DMS53 treated with DMSO at 0.1 percent for 48 hours (cell line): ENCODE data around the gene C21orf58.

Experiments used
- DNase-seq: peaks from one replicate; lab custom pipeline; 2025; ENCODE audit not compliant: unreplicated experiment; lab: John Stamatoyannopoulos, UW

The C21orf58 gene

DNA sequence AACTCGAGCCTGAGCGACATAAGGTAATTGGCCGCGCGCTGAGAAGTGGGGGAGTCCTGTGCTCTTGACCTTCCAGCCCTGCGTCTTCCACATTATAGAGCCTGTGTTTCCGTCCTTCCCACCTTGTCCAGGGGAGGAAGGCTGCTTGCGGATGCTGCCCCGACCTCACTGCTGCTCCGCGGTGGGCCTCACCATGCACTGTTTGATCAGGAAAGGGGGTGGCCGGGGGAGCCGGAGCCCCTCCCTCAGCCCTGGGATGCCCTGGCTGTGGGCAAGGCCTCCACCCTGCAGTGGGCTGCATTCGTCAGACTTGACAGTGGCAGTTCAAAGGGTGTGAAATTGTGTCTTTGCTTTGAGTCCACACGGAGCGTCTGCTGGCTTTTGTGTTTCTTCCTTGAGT lies 30.4 kb upstream of the C21orf58 start:
- DNase-seq = no peak

DNA sequence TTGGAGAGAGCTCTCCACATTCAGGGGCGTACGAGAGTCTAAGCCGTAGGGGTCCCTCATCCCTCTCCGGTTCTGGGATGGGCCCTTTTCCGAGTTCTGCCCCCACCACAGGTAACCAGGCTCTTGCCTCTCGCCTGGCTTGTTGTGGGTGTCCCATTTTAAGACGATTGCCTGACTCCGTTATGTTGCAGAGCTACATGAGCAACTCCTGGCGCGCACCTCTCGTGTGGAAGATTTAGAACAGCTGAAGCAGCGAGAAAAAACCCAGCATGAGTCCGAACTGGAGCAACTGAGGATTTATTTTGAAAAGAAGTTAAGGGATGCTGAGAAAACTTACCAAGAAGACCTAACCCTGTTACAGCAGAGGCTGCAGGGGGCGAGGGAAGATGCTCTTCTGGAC lies 29.2 kb upstream of the C21orf58 start:
- no peak for DNase-seq

DNA sequence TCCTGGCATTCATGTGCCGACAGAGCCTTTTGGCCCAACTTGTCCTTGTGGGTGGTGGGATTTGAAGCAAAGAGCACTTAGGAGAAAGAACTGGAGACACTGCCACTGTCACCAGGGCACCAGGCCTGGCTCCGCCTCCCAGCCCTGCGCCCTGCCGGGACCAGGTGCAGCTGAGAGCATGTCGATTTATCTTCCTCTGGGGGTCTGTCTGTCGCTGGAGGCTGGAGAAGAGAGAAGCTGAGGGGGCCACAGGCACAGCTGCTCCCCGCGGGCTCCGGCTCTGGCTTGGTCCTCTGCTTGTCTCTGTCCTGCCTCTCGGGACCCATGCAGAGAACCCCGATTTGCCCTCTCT lies 28.5 kb upstream of the C21orf58 start:
- DNase-seq = no peak

DNA sequence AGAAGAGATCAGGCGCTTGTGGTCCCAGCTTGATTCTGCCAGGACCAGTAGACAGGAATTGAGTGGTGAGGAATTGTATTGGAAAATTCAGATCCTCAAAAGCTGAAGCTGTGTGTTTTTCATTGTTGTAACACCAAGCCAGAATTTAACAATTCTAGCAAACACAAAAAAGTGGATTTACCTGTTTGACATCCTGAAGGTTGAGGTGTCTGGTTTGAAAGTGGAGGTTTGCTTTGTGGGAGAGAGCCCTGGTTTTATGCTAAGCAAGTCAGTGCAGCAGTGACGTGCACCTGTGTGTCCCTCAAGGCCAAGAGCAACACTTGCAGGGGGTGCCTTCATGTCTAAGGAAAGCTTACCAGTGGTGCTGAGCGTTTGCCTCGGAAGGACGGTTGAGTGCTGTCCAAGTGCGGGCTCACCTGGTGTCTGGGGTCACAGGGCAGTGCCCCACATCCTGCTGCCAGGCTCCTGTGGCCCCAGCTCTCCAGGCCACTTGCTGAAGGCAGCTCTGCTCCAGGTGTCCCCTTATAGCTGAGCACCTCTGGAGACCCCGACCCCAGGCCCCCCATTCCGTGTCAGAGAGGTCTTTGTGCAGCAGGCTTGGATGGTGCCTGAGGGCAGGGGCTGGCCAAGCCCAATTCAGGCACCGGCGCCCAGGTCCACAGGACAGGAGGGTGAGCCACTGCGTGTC lies 27.9 kb upstream of the C21orf58 start:
- DNase-seq = no peak

- DNase-seq = no peak
Observed at GRCh38 chr21:46350981-46351380, 27.3 kb upstream of the C21orf58 start.

DNA sequence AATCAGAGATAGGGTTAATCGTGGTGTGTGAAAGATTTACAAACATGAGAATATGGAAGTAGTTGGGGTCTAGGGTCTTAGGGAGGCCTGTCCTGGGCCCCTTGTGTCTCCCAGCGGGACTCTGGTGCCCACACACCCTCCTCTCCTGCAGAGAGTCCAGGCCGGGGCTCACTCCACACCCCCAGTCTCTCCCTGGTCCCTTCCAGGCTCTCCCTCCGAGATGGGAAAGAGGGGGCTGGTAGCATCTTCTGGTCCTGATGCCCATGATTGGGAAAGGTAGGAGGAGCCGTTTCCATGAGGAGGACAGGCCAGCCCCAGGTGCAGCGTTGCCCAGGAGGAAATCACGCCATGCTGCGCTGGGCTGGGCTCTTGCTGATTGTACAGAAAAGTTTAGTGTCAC lies 26.9 kb upstream of the C21orf58 start:
- no peak for DNase-seq

DNA sequence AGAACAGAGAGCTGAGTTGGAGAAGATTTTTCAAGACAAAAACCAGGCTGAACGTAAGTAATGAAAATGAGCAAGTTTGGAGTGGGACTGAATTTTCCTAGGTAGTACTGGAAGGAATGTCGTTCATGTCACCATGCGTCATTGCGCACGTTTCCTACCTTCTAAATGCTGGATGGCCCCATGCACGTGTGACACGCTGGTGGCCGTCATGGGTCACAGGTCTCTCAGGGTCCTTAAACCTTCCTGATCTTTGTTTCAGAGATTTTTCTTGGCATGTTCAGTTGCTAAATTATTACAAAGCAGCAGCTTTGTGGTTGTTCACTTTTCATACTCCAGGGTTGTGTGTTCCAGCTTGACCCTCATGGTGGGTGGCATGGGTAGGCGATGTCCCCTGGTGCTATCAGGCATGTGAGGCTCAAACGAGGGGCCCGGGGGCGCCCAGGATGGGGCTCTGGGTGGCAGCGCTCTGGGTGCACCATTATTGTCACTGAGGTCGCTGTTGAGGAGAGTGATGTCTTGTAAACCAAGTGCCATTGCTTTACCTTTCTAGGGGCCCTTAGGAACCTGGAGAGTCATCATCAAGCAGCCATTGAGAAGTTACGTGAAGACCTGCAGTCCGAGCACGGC lies 25.6 kb upstream of the C21orf58 start:
- no peak for DNase-seq

GRCh38 chr21:46347791-46348381 lies 24.2 kb upstream of the C21orf58 start:
- no peak for DNase-seq

DNA sequence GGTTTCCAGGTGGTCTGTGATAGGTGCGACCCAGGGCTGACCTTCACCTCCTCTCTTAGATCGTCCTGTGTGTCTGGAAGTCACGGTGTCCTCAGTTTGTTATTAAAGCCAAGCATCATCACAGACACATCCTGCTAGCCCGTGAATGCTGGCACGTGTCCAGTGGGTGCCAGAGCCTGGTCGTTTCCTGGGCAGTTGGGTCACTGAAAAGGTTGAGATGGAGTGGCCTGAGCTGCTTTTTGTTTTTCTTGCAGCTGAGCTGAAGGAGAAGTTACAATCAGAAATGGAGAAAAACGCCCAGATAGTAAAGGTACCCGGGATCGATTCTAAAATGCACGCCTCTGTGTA lies 23.5 kb upstream of the C21orf58 start:
- DNase-seq = no peak

- DNase-seq = no peak
Observed at GRCh38 chr21:46346296-46347202, 22.9 kb upstream of the C21orf58 start.

DNA sequence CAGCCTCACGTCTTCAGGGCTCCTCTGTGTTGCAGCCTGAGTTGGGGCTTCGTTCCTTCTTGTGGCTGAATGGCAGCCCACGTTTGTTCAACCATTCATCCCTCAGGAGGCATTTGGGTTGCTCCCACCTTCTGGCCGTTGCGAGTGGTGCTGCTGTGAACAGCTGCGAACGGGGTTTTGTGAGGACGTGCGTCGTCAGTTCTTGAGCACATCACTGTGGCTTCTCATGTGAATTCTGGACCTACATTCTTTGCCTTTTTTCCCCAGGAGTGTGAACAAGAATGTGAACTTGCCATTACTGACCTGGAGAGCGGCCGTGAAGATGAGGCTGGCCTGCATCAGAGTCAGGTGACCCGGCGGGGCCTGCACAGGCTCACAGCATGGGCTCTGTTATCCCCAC lies 22.2 kb upstream of the C21orf58 start:
- no peak for DNase-seq

- no peak for DNase-seq
Observed at GRCh38 chr21:46344219-46344915, 20.7 kb upstream of the C21orf58 start.

- no peak for DNase-seq
Observed at GRCh38 chr21:46340998-46341397, 17.3 kb upstream of the C21orf58 start.

DNA sequence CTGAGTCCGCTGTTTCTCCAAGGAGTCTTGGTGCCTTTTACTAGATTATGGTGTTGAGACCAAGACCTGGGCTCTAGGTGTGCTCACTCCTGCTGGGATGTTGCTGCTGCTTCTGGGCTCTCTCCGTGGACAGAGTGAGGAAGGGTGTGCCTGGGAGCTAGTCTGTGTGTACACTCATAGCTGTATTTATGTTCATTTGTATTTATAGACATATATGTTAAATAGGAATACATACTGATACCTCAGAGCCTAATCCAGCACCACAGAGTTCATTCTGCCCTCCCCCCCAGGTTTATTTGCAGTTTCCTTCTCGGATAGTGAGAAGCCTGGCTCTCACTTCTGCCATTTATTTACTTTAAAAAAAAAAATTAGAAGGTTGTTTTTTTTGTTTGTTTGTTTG lies 12.9 kb upstream of the C21orf58 start:
- DNase-seq = no peak

GRCh38 chr21:46334351-46335140 lies 10.9 kb upstream of the C21orf58 start:
- DNase-seq = no peak

DNA sequence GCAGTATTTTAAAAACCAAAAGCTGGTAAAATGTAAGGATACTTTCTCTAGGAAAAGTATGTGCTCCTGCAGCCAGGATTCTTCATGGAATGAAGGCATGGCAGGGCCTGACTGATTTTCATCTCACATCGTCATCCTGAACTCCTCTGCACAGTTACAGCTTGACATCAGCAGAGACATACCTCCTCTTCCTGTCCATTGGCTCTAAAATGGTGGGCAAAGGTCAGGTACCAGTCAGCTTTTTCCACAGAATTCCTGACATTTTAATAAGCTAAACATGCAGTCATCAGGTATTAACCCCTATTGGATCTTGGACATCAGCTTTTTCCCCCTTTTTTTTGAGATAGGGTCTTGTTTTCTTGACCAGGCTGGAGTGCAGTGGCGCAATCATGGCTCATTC lies 6.1 kb upstream of the C21orf58 start:
- no peak for DNase-seq

DNA sequence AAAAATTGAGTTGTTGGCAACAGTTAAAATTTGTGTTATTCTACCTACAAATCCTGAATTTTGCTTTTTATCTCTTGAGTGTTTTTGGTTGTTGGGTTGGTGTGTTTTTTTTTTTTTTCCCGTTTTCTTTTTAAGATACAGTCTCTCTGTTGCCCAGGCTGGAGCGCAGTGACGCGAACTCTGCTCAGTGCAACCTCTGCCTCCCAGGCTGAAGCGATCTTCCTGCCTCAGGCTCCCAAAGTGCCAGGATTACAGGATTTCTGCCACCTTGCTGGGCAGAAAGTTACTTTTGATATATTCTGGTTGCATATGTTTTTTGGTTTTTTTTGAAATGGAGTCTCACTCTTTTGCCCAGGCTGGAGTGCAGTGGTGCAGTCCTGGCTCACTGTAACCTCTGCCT lies 4.5 kb upstream of the C21orf58 start:
- DNase-seq = no peak

GRCh38 chr21:46327711-46328110 lies 4.0 kb upstream of the C21orf58 start:
- no peak for DNase-seq

DNA sequence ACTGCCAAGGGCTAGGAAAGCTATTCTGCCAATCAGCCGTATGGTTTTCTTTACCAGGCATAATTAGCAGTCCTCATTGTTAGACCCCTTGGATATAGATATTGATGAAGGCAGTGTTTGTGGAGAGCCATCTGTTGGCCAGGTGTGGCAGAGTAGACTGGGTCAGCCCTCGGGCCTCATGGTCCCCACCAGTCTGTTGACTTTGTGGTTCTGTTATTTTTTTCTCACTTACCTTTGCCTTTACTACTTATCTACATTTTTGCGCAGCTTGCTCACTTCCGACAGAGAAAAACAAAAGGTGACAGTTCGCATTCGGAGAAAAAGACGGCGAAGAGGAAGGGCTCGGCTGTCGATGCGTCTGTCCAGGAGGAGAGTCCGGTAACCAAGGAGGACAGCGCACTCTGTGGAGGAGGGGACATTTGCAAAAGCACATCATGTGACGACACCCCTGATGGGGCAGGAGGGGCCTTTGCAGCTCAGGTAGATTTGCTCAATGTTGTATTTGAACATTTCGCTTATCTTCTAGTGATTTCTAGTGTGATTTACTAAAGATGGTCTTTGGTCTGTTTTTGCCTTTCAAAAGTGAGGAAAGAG lies 2.5 kb upstream of the C21orf58 start:
- DNase-seq = no peak
